HUES64 (cell line): ENCODE results near the gene MCRS1.
"Not testable (repeated sequence)": the region's sequence is repeated elsewhere in the genome, so short reads cannot be mapped to it uniquely, and the experiment has no call there.

Experiments
- H3K27ac ChIP-seq: 2 replicates; pipeline ENCODE4 v1.7.0; 2013; ENCODE audit warnings: low read depth, low read length, inconsistent platforms
- H3K27me3 ChIP-seq: 2 replicates; pipeline ENCODE4 v1.6.1; 2013; ENCODE audit warnings: mild to moderate bottlenecking, low read length; ENCODE audit not compliant: insufficient read depth
- H3K36me3 ChIP-seq: 2 replicates; pipeline ENCODE4 v1.6.1; 2013; ENCODE audit warnings: mild to moderate bottlenecking, low read length; ENCODE audit not compliant: insufficient read depth
- H3K4me1 ChIP-seq: 2 replicates; pipeline ENCODE4 v1.6.1; 2013; ENCODE audit warnings: mild to moderate bottlenecking, low read length, moderate library complexity; ENCODE audit not compliant: insufficient read depth
- H3K4me3 ChIP-seq: 2 replicates; pipeline ENCODE4 v1.5.1; 2013; ENCODE audit warnings: mild to moderate bottlenecking, low read length, moderate library complexity
- H3K9ac ChIP-seq: 2 replicates; pipeline ENCODE4 v1.6.1; 2013; ENCODE audit warnings: mild to moderate bottlenecking, low read depth, low read length
- H3K9me3 ChIP-seq: 2 replicates; pipeline ENCODE4 v1.6.1; 2013; ENCODE audit warnings: low read depth, low read length; ENCODE audit not compliant: insufficient read depth
- WGBS: fragments of 150-250, 120-280 bp; methylation state at CpG from one replicate; pipeline ENCODE4 v1.1.7; 2013; ENCODE audit warnings: missing lambda C conversion rate; 5-methylcytosine and 5-hydroxymethylcytosine counted together

MCRS1 gene

GRCh38 chr12:49527361-49528130, 40.4 kb downstream of the MCRS1 start:
- H3K27ac ChIP-seq, result no peak overlapping the region
- no peaks in the 10 kb centered on the region for H3K27me3 ChIP-seq
- no peaks in the 10 kb centered on the region for H3K4me1 ChIP-seq
- H3K9ac ChIP-seq, result no peak overlapping the region
- 87% methylated on average over 7 of the region's 7 CpGs for WGBS
- no peak overlapping the region for H3K4me3 ChIP-seq
- no peaks in the 10 kb centered on the region for H3K9me3 ChIP-seq
- H3K36me3 ChIP-seq, result peaks cover 37% of the 10 kb centered on the region

- Histone ChIP-seq H3K27ac (no peak overlapping the region), H3K9ac (no peak overlapping the region), H3K9me3 (no peaks in the 10 kb centered on the region), H3K36me3 (peaks cover 51% of the 10 kb centered on the region), H3K4me3 (no peak overlapping the region), H3K4me1 (no peaks in the 10 kb centered on the region), H3K27me3 (no peaks in the 10 kb centered on the region)
- 94% methylated on average over 7 of the region's 7 CpGs for WGBS
These were observed 42.0 kb downstream of the MCRS1 start for GRCh38 chr12:49525942-49526341.

GRCh38 chr12:49524660-49525324, 43.1 kb downstream of the MCRS1 start:
- H3K36me3 ChIP-seq, result peaks cover 53% of the 10 kb centered on the region
- no peak overlapping the region for H3K27ac ChIP-seq
- H3K9ac ChIP-seq, result no peak overlapping the region
- H3K9me3 ChIP-seq, result no peaks in the 10 kb centered on the region
- no peak overlapping the region for H3K4me3 ChIP-seq
- H3K4me1 ChIP-seq, result no peaks in the 10 kb centered on the region
- H3K27me3 ChIP-seq, result no peaks in the 10 kb centered on the region
- 92% methylated on average over 6 of the region's 6 CpGs for WGBS

- Histone ChIP-seq H3K9ac (no peak overlapping the region), H3K27me3 (no peaks in the 10 kb centered on the region), H3K9me3 (no peaks in the 10 kb centered on the region), H3K27ac (no peak overlapping the region), H3K4me3 (no peak overlapping the region), H3K4me1 (no peaks in the 10 kb centered on the region), H3K36me3 (peaks cover 54% of the 10 kb centered on the region)
- 92% methylated on average over 4 of the region's 4 CpGs for WGBS
These were observed 46.6 kb downstream of the MCRS1 start for GRCh38 chr12:49521389-49521788.

- no peak overlapping the region for H3K27ac ChIP-seq
- H3K4me1 ChIP-seq, result no peaks in the 10 kb centered on the region
- H3K9me3 ChIP-seq, result no peaks in the 10 kb centered on the region
- H3K27me3 ChIP-seq, result no peaks in the 10 kb centered on the region
- peaks cover 41% of the 10 kb centered on the region for H3K36me3 ChIP-seq
- no peak overlapping the region for H3K9ac ChIP-seq
- H3K4me3 ChIP-seq, result no peak overlapping the region
- WGBS, result 93% methylated on average over 5 of the region's 5 CpGs
These were observed 48.4 kb downstream of the MCRS1 start for GRCh38 chr12:49519574-49519936.

GRCh38 chr12:49518914-49519573, 48.9 kb downstream of the MCRS1 start:
- H3K9me3 ChIP-seq, result no peaks in the 10 kb centered on the region
- H3K4me1 ChIP-seq, result no peaks in the 10 kb centered on the region
- no peaks in the 10 kb centered on the region for H3K27me3 ChIP-seq
- H3K9ac ChIP-seq, result no peak overlapping the region
- WGBS, result 80% methylated on average over 2 of the region's 2 CpGs
- H3K4me3 ChIP-seq, result no peak overlapping the region
- peaks cover 36% of the 10 kb centered on the region for H3K36me3 ChIP-seq
- H3K27ac ChIP-seq, result no peak overlapping the region

GRCh38 chr12:49515266-49515665, 52.7 kb downstream of the MCRS1 start:
- no peak overlapping the region for H3K27ac ChIP-seq

GRCh38 chr12:49512546-49512945, 55.4 kb downstream of the MCRS1 start:
- no peaks in the 10 kb centered on the region for H3K4me1 ChIP-seq
- no peak overlapping the region for H3K27ac ChIP-seq
- H3K9me3 ChIP-seq, result no peaks in the 10 kb centered on the region
- H3K27me3 ChIP-seq, result no peaks in the 10 kb centered on the region
- H3K4me3 ChIP-seq, result no peak overlapping the region
- H3K9ac ChIP-seq, result no peak overlapping the region
- WGBS, result 90% methylated on average over 1 of the region's 1 CpG
- H3K36me3 ChIP-seq, result peaks cover 9% of the 10 kb centered on the region

More at GRCh38 chr12:49515266-49515665, 52.7 kb downstream of the MCRS1 start:
- Histone ChIP-seq H3K4me3 (no peak overlapping the region), H3K4me1 (no peaks in the 10 kb centered on the region), H3K9ac (no peak overlapping the region), H3K36me3 (peaks cover 10% of the 10 kb centered on the region), H3K27me3 (no peaks in the 10 kb centered on the region), H3K9me3 (no peaks in the 10 kb centered on the region)
- 88% methylated on average over 5 of the region's 5 CpGs for WGBS

GRCh38 chr12:49511410-49511809, 56.5 kb downstream of the MCRS1 start:
- no peak overlapping the region for H3K27ac ChIP-seq
- H3K9me3 ChIP-seq, result no peaks in the 10 kb centered on the region
- peaks cover 8% of the 10 kb centered on the region for H3K36me3 ChIP-seq
- no peak overlapping the region for H3K4me3 ChIP-seq
- no peak overlapping the region for H3K9ac ChIP-seq
- no peaks in the 10 kb centered on the region for H3K4me1 ChIP-seq
- H3K27me3 ChIP-seq, result no peaks in the 10 kb centered on the region

GRCh38 chr12:49509681-49510080, 58.3 kb downstream of the MCRS1 start:
- not testable (repeated sequence) for H3K27me3 ChIP-seq, H3K27ac ChIP-seq, H3K9ac ChIP-seq, H3K4me3 ChIP-seq, H3K9me3 ChIP-seq, H3K4me1 ChIP-seq
- H3K36me3 ChIP-seq, result peaks cover 10% of the 10 kb centered on the region
- WGBS, result 95% methylated on average over 8 of the region's 8 CpGs
